Effector memory CD8-positive, alpha-beta T cell (primary cell): ENCODE results near the gene OVCH1.

ENCODE experiments used
- ATAC-seq: fragments of 150-1000 bp; cut with Tn5 transposase; replicated peaks from 2 replicates; pipeline ENCODE4 v1.10.0; 2021; ENCODE audit warnings: mild to moderate bottlenecking, moderate library complexity
- DNase-seq, 3 experiments: peaks; one replicate each; pipeline ENCODE4 v3.0.0; 2021
- H3K27ac Mint-ChIP-seq, 2 donors: one replicate each; pipeline ENCODE4 v1.8.0; 2022; ENCODE audit warnings: mild to moderate bottlenecking in 2 of 2, mixed read lengths in 2 of 2, moderate library complexity in 2 of 2
- H3K27me3 Mint-ChIP-seq, 2 donors: one replicate each; pipeline ENCODE4 v1.8.0; 2022; ENCODE audit warnings: mixed read lengths in 2 of 2
- H3K36me3 Mint-ChIP-seq: one replicate; pipeline ENCODE4 v1.8.0; 2022; ENCODE audit warnings: mild to moderate bottlenecking, moderate library complexity, mixed read lengths; ENCODE audit not compliant: insufficient read depth
- H3K4me1 Mint-ChIP-seq, 2 donors: one replicate each; pipeline ENCODE4 v1.8.0; 2022; ENCODE audit warnings: low read depth in 2 of 2, mixed read lengths in 2 of 2
- H3K4me3 Mint-ChIP-seq, 2 donors: one replicate each; pipeline ENCODE4 v1.8.0; 2022; ENCODE audit warnings: mild to moderate bottlenecking in 2 of 2, mixed read lengths in 2 of 2, moderate library complexity in 2 of 2
- H3K9me3 Mint-ChIP-seq, 2 donors: one replicate each; pipeline ENCODE4 v1.8.0; 2022; ENCODE audit warnings: mixed read lengths in 2 of 2

OVCH1 gene

DNA sequence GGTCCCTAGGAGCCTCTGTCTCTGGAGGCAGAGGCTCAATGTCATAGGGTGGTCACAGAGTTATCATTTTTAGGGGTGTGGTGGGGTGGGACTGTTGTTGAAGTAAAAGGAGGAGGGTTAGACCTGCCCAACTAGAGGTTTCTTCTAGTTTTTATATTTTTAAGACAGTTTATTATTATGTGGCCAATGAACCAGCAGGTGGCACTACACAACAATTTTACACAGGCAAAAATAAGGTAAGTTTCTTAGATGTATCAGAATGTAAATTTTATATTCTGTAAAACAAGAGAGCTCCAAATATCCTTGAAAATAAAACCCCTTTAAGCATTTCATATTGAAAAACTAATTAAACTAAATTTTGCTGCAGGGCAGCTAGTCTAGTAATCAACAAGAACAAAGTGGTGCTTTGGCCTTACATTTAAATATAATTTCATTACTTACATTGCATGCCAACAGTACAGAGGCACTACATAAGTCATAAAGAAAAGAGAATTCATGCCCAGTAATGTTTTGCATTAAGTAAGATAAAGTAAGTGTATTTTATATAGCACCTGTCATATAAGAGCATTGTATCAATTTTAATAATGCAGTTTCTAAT, 22.2 kb upstream of the OVCH1 start:
- Mint-ChIP-seq H3K4me1 (no peaks in the 10 kb centered on the region), H3K27ac (no peak overlapping the region), H3K36me3 (no peaks in the 10 kb centered on the region), H3K4me3 (no peak overlapping the region), H3K9me3 (no peaks in the 10 kb centered on the region), H3K27me3 (peaks cover 12 to 13% of the 10 kb centered on the region in 2 donors)
- peak in 2 of 3 experiments; percentile 3 to 27 for DNase-seq
- no peak for ATAC-seq

DNA sequence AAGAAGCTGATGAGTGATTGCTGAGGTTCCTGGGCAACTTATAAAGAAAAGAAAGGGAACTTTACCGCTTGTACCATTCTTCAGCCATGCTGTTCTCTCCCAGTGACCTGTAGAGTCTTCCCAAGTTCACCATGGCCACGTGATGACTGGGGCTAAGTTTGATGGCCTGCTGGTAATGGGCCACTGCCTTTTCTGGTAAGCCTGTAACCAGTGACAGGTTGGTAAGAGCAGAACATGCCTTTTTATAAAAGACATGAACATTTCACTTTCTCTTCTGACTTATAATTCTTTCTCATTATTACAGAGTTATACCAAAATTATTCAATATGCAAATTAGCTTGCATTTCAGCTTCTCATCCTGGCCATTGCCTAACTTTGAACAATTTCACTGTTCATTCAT, 20.9 kb upstream of the OVCH1 start:
- Mint-ChIP-seq H3K4me1 (no peaks in the 10 kb centered on the region), H3K9me3 (no peaks in the 10 kb centered on the region), H3K4me3 (no peak overlapping the region), H3K27me3 (peaks cover 23 to 25% of the 10 kb centered on the region in 2 donors), H3K36me3 (no peaks in the 10 kb centered on the region), H3K27ac (no peak overlapping the region)
- no peak for DNase-seq
- no peak for ATAC-seq

DNA sequence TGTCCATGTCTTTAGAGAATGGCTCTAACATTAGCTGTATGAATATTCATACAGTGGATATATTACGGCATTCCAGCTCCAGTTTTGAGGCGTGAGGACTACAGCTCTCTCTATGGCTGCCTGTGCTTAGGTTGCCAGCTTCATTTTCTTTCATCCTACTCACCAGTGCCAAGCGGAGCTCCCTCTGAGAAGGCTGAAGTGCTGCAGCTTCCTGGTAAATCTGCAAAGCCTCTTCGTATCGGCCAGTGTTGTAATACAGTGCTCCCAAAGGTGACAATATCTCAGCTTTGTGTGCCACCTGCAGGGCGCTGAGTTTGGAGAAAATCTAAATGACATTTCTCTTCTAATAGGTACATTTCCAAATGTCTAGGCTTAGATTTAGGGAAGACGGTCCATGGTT, 19.8 kb upstream of the OVCH1 start:
- ATAC-seq = no peak
- Mint-ChIP-seq H3K4me1 (no peaks in the 10 kb centered on the region), H3K27ac (no peak overlapping the region), H3K4me3 (no peak overlapping the region), H3K27me3 (peaks cover 21 to 27% of the 10 kb centered on the region in 2 donors), H3K9me3 (no peaks in the 10 kb centered on the region), H3K36me3 (no peaks in the 10 kb centered on the region)
- no peak for DNase-seq

DNA sequence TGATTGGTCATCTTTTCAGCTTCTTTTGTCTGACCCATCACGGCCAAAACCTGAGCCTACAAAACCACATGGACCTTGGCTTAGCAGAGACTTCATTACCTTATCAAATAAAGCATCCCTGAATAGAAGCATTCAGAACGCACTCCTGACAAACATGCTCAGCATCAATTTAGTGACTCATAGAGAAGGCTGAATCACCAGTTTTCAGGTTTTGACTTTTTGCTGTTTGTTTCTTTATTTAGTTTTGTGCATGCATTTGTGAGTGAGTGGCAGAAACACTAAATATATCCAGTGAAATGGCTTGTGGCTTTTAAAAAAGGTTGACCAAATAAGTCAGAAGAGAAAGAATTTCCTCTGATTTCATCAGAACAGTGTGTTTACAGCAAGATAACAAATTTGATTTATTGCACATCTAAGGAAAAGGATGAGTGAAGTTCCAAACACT, 19.0 kb upstream of the OVCH1 start:
- Mint-ChIP-seq H3K27me3 (peaks cover 21 to 27% of the 10 kb centered on the region in 2 donors), H3K4me3 (no peak overlapping the region), H3K4me1 (no peaks in the 10 kb centered on the region), H3K27ac (no peak overlapping the region), H3K9me3 (no peaks in the 10 kb centered on the region), H3K36me3 (no peaks in the 10 kb centered on the region)
- no peak for DNase-seq
- no peak for ATAC-seq

DNA sequence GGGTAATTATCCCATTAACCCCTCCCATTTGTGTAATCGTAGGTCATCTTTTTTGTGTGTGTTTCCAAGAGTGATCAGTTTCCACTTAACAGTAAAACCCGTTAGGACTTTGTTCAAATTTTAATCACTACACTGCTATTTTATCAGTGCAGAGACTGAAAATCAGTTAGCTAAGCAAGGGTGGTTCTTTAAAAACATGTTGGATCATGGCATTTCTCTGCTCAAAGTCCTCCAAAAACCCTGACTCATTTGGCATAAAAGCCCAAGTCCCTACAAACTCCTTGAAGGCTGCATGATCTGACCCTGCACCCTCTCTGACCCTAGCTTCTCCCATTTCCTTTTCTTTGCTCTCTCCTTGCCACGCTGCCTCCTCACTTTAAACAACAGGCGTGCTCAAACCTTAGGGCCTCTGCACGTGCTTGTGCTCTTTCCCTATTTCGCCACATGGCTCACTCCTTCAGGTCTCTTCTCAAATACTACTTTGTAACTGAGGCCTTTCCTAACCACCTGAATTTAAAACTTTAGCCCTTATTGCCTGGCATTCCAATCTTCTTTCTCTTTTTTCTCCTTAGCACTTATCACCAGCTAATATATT, 13.2 kb upstream of the OVCH1 start:
- H3K27ac Mint-ChIP-seq = no peak overlapping the region
- no peak overlapping the region for H3K4me3 Mint-ChIP-seq
- H3K27me3 Mint-ChIP-seq = peaks cover 46 to 53% of the 10 kb centered on the region in 2 donors
- no peaks in the 10 kb centered on the region for H3K36me3 Mint-ChIP-seq
- no peaks in the 10 kb centered on the region for H3K4me1 Mint-ChIP-seq
- no peak for DNase-seq
- ATAC-seq = no peak
- H3K9me3 Mint-ChIP-seq = no peaks in the 10 kb centered on the region

DNA sequence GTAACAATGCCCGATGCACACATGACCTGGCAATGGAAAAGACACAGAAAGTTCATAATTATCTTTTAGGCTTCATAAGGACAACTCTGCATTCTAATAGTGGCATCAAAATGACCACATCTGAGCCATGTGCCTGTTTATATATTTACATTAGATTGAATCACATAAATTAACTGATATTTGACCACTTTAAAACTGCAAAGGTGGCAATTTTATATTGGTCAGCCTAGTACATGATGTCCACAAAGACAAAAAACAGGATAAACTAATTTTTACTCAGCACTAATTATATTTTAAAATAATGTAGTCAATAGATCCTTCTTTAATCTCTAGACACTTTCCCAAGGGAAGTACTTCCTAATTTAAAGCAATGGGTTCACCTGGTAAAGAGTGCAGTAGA, 12.0 kb upstream of the OVCH1 start:
- no peak overlapping the region for H3K4me3 Mint-ChIP-seq
- ATAC-seq (no peak), DNase-seq (no peak)
- no peaks in the 10 kb centered on the region for H3K9me3 Mint-ChIP-seq
- no peaks in the 10 kb centered on the region for H3K4me1 Mint-ChIP-seq
- no peaks in the 10 kb centered on the region for H3K36me3 Mint-ChIP-seq
- H3K27me3 Mint-ChIP-seq = peaks cover 41 to 43% of the 10 kb centered on the region in 2 donors
- no peak overlapping the region for H3K27ac Mint-ChIP-seq

DNA sequence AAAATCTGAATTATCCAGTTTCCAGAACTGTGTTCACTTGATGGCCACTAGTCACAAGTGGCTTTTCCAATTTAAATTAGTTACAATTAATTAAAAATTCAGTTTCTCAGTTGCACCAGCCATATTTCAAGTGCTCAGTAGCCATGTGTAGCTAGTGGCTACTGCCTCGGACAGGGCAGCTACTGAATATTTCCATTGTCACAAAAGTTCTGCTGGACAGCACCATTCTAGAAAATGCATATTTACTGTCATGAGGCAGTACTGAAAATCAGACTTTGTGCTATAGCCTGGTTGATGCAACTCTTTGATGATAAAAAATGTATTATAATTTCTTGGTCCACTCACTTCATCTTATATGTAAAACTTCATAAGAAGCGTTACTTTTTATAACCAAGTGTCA, 11.5 kb upstream of the OVCH1 start:
- Mint-ChIP-seq H3K4me3 (no peak overlapping the region), H3K9me3 (no peaks in the 10 kb centered on the region), H3K27me3 (peaks cover 36 to 43% of the 10 kb centered on the region in 2 donors), H3K4me1 (no peaks in the 10 kb centered on the region), H3K36me3 (no peaks in the 10 kb centered on the region), H3K27ac (no peak overlapping the region)
- no peak for DNase-seq
- no peak for ATAC-seq

DNA sequence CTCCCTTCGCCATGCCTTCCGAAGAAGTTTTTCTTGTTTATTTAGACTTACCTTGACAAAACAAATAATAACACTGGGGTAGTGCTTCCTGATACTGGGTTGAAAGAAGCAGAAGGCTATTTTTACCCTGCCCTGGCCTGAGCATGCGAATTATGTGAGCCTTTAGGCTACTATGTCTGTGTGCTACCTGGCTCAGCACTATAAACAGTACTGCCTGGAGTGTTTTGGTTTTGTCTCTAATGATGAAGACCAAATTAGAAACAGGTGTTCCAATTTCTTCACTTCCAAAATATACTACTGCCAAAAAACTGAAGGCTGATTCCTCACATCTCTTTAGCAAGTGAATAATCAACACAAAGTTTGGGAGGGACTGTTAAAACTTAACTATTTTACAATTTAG, 7.6 kb upstream of the OVCH1 start:
- H3K27me3 Mint-ChIP-seq = peaks cover 28 to 30% of the 10 kb centered on the region in 2 donors
- DNase-seq (no peak), ATAC-seq (no peak)
- H3K36me3 Mint-ChIP-seq = no peaks in the 10 kb centered on the region
- H3K9me3 Mint-ChIP-seq = no peaks in the 10 kb centered on the region
- no peak overlapping the region for H3K27ac Mint-ChIP-seq
- H3K4me1 Mint-ChIP-seq = no peaks in the 10 kb centered on the region
- H3K4me3 Mint-ChIP-seq = no peak overlapping the region

DNA sequence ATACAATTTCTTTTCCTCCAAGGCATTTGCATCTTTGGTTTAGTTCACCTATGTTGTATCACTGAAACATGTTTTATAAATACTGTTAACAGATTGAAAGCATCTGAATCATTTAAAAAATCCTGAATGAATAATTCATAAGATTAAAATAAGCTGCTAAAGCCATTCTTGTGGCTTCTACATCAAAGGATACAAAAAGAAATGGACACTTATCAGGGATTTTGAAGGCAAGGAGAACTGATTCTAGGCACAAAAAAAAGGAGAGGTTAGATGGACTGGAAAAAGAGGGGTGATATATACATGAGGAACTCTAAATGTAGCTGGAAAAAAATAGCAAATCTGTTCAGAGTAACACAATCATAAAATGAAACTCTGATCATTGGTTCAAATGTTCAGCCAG, 5.8 kb upstream of the OVCH1 start:
- no peaks in the 10 kb centered on the region for H3K4me1 Mint-ChIP-seq
- H3K27ac Mint-ChIP-seq = no peak overlapping the region
- no peak overlapping the region for H3K4me3 Mint-ChIP-seq
- no peak for ATAC-seq
- H3K27me3 Mint-ChIP-seq = peaks cover 29 to 33% of the 10 kb centered on the region in 2 donors
- H3K9me3 Mint-ChIP-seq = no peaks in the 10 kb centered on the region
- H3K36me3 Mint-ChIP-seq = no peaks in the 10 kb centered on the region
- no peak for DNase-seq

DNA sequence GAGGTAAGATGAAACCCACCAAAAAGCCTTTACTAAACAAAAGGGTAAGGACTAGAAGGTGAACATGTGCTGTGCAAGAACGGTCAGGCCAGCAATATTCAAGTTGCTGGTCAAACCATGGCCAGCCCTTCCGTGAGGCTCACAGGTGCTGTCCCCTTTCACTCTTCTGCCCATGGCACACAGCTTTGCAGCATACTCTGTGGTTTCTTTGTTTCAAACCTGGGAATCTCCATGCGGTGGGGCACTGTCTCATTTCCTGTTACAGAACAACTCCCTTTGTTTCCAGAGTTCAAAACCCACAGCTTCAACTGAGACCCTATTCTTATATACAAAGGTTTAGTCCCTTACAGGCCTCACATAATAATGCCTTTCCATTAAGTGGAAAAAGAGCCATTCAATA, 1.7 kb upstream of the OVCH1 start:
- DNase-seq = no peak
- H3K4me1 Mint-ChIP-seq = no peaks in the 10 kb centered on the region
- no peak overlapping the region for H3K4me3 Mint-ChIP-seq
- H3K27me3 Mint-ChIP-seq = peaks cover 18 to 20% of the 10 kb centered on the region in 2 donors
- no peaks in the 10 kb centered on the region for H3K9me3 Mint-ChIP-seq
- no peak overlapping the region for H3K27ac Mint-ChIP-seq
- no peaks in the 10 kb centered on the region for H3K36me3 Mint-ChIP-seq
- ATAC-seq = no peak

DNA sequence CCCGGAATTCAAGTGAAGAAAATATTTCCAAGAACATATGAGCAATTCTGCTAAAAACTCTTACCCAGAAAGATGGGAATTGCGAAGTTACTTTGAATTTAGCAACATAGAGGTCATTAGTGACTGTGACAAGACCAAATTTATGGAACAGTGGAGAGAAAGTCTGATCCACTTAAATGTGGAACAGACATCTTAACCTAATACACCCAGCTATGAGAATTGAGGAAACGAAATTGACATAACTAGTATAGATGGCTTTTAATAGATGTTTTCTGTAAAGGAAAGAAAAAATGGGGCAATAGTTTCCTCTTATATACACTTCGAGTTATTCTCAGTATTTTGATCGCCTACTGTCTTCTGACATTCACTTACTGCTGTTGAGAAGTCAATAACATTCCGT, 4.6 kb downstream of the OVCH1 start:
- H3K9me3 Mint-ChIP-seq = no peaks in the 10 kb centered on the region
- no peak overlapping the region for H3K27ac Mint-ChIP-seq
- no peak overlapping the region for H3K4me3 Mint-ChIP-seq
- no peaks in the 10 kb centered on the region for H3K36me3 Mint-ChIP-seq
- ATAC-seq (no peak), DNase-seq (no peak)
- H3K4me1 Mint-ChIP-seq = no peaks in the 10 kb centered on the region
- peaks cover 27 to 48% of the 10 kb centered on the region in 2 donors for H3K27me3 Mint-ChIP-seq

DNA sequence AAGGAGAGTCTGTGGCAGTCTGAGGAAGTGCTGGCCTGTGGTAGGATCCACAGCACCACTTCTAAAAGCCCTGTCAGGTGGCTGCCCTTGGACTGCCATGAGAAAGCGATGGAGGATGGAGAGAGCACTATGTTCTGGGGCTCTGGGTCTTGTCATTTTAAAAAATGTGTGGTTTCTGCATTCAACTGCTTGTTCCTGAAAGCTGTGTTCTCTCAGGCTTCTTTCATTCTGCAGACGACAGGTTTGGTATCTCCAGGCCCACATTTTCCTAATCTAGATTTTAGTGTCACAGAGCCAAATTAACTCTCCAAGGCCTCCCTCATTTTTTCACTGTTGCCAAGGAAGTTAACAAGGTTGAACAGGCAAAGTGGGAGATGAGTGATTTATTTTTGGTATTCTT, 10.5 kb downstream of the OVCH1 start:
- H3K27me3 Mint-ChIP-seq = peaks cover 42% of the 10 kb centered on the region in 2 donors
- ATAC-seq (no peak), DNase-seq (no peak)
- H3K27ac Mint-ChIP-seq = no peak overlapping the region
- H3K36me3 Mint-ChIP-seq = no peaks in the 10 kb centered on the region
- no peaks in the 10 kb centered on the region for H3K4me1 Mint-ChIP-seq
- no peaks in the 10 kb centered on the region for H3K9me3 Mint-ChIP-seq
- H3K4me3 Mint-ChIP-seq = no peak overlapping the region

DNA sequence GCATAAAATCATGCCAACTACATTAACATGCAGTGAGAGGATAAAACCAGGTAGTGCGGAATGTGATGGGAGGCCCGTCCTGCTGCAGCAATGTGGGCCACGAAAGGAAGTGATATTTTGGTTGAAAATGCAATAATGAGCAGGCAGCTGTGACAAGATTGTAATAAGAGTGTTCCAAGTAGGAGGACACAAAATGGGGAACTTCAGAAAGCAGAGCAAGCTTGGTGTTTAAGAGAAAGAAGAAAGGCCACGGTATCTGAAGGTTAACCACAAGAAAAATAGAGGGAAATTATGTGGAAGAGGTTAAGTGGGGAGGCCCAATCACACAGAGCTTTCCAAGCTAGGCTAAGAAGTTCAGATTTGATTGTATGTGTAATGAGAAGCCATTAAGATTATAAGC, 34.3 kb downstream of the OVCH1 start:
- Mint-ChIP-seq H3K27ac (no peak overlapping the region), H3K4me3 (no peak overlapping the region), H3K27me3 (peaks cover 12 to 20% of the 10 kb centered on the region in 2 donors), H3K9me3 (peaks cover 0 to 5% of the 10 kb centered on the region in 2 donors), H3K4me1 (no peaks in the 10 kb centered on the region), H3K36me3 (no peaks in the 10 kb centered on the region)
- no peak for DNase-seq
- ATAC-seq = no peak

DNA sequence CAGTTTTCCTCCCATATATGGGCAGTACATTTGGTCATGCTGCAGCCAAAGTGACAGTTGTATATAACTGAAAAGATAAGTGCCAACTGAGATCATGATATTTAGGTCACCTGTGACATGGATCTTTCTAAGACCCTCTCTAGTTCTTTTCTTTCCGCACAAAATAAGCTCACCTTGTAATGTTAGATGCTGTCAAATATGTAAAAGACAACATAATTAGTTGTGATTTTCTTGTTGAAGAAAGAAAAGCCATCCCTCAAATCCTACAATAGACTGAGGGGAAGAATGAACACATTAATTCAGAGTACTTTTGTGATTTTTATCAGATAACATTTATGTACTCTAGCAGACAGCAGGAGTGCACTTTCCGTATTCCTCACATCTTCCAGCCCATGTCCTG, 37.4 kb downstream of the OVCH1 start:
- ATAC-seq (no peak), DNase-seq (no peak)
- Mint-ChIP-seq H3K4me1 (no peaks in the 10 kb centered on the region), H3K27me3 (peaks cover 10 to 18% of the 10 kb centered on the region in 2 donors), H3K9me3 (no peaks in the 10 kb centered on the region), H3K36me3 (no peaks in the 10 kb centered on the region), H3K4me3 (no peak overlapping the region), H3K27ac (no peak overlapping the region)
